NT2/D1 (cell line): ENCODE results near the gene ARID1A.

Source experiments
- DNase-seq: peaks from one replicate; pipeline ENCODE4 v3.0.0-alpha.2; 2011; ENCODE audit warnings: low read depth, low spot score
- H3K27me3 ChIP-seq: 2 replicates; pipeline ENCODE4 v1.6.0; 2011; ENCODE audit warnings: mild to moderate bottlenecking; ENCODE audit not compliant: insufficient read length, insufficient read depth
- H3K36me3 ChIP-seq: 2 replicates; pipeline ENCODE4 v1.6.1; 2011; ENCODE audit warnings: mild to moderate bottlenecking, low read length, mixed read lengths; ENCODE audit not compliant: insufficient read depth, insufficient read length
- H3K4me1 ChIP-seq: 2 replicates; pipeline ENCODE4 v1.5.1; 2011; ENCODE audit not compliant: insufficient read depth, insufficient read length
- H3K4me3 ChIP-seq: 2 replicates; pipeline ENCODE4 v1.5.1; 2011; ENCODE audit warnings: low read depth; ENCODE audit not compliant: insufficient read length
- H3K9ac ChIP-seq: 2 replicates; pipeline ENCODE4 v1.6.0; 2011; ENCODE audit warnings: low read depth; ENCODE audit not compliant: insufficient read length
- H3K9me3 ChIP-seq: 2 replicates; pipeline ENCODE4 v1.5.1; 2011; ENCODE audit warnings: mild to moderate bottlenecking, low read length; ENCODE audit not compliant: insufficient read depth
- SUZ12 ChIP-seq: IDR thresholded peaks from 2 replicates; pipeline ENCODE4 v1.6.1; 2011; ENCODE audit not compliant: insufficient read length, insufficient read depth; ENCODE audit errors: extremely low read depth
- YY1 ChIP-seq: IDR thresholded peaks from 2 replicates; pipeline ENCODE4 v1.6.1; 2011; ENCODE audit not compliant: insufficient read length, insufficient read depth
- ZNF274 ChIP-seq: IDR thresholded peaks from 2 replicates; pipeline ENCODE4 v1.6.1; 2011; ENCODE audit warnings: mild to moderate bottlenecking, low read depth, low read length

Gene ARID1A

DNA sequence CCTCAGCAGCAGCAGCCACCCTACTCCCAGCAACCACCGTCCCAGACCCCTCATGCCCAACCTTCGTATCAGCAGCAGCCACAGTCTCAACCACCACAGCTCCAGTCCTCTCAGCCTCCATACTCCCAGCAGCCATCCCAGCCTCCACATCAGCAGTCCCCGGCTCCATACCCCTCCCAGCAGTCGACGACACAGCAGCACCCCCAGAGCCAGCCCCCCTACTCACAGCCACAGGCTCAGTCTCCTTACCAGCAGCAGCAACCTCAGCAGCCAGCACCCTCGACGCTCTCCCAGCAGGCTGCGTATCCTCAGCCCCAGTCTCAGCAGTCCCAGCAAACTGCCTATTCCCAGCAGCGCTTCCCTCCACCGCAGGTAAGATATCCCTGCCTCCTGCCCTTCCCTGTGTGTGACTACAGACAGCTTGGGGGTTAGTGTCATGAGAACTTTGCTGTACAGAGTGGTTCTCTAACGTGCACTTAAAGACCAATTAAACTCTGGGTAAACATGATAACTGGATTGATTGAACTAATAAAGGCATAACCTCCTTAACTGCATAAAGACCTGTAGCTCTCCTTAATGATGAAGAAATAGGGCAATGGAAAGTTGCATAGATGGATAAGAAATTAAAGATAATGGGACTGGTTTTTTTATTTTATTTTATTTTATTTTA is 35.6 kb downstream of the ARID1A start:
- Histone ChIP-seq H3K4me3 (no peak overlapping the region), H3K9me3 (no peaks in the 10 kb centered on the region), H3K36me3 (peaks cover 77% of the 10 kb centered on the region), H3K4me1 (no peaks in the 10 kb centered on the region), H3K9ac (no peak overlapping the region), H3K27me3 (no peaks in the 10 kb centered on the region)
- no peak for DNase-seq
- no peak for TF ChIP-seq SUZ12
- TF ChIP-seq ZNF274 = no peak
- TF ChIP-seq YY1 = no peak

DNA sequence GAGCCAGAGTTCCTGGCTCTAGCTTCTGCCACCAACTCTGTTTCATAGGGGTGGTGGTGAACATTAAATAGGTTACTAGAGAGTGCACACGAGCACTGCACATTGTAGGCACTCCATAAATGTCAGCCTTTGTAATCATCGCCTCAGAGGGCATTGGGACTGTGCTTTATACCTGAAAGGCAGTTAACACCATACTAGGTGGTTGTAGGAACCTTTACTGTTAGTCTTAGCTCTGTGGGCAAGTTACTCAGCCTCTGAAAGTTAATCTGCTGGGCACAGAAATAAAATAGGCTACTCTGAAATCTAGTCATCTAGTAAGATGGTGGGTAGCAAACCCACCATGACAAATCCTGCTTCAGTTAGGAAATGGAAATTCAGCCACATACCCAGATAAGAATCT is 37.6 kb downstream of the ARID1A start:
- H3K9me3 ChIP-seq = no peaks in the 10 kb centered on the region
- H3K9ac ChIP-seq = no peak overlapping the region
- DNase-seq = no peak
- H3K36me3 ChIP-seq = peaks cover 88% of the 10 kb centered on the region
- H3K4me1 ChIP-seq = no peaks in the 10 kb centered on the region
- no peak overlapping the region for H3K4me3 ChIP-seq
- TF ChIP-seq ZNF274 (no peak), YY1 (no peak), SUZ12 (no peak)
- H3K27me3 ChIP-seq = no peaks in the 10 kb centered on the region

DNA sequence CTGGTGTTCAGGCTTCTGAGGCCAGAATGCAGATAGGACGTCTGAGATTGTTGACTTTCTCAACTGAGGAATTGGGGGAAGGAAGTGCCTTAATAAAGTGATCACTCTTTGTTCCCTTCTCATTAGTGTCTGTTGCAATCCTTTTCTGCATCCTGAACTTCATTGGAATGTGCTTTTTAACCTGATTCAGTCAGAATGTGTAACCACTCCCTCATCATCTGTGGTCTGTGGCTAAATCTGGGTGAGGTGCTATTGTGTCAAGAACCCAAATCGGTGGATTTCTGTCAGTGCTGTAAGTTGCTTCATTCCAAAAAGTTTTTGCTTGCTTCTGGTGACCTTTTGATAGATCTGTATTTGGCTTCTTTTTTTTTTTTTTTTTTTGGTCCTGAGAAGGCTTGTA is 38.2 kb downstream of the ARID1A start:
- Histone ChIP-seq H3K36me3 (peaks cover 83% of the 10 kb centered on the region), H3K4me3 (no peak overlapping the region), H3K4me1 (no peaks in the 10 kb centered on the region), H3K9me3 (no peaks in the 10 kb centered on the region), H3K27me3 (no peaks in the 10 kb centered on the region), H3K9ac (no peak overlapping the region)
- DNase-seq = no peak
- TF ChIP-seq ZNF274 (no peak), SUZ12 (no peak), YY1 (no peak)

DNA sequence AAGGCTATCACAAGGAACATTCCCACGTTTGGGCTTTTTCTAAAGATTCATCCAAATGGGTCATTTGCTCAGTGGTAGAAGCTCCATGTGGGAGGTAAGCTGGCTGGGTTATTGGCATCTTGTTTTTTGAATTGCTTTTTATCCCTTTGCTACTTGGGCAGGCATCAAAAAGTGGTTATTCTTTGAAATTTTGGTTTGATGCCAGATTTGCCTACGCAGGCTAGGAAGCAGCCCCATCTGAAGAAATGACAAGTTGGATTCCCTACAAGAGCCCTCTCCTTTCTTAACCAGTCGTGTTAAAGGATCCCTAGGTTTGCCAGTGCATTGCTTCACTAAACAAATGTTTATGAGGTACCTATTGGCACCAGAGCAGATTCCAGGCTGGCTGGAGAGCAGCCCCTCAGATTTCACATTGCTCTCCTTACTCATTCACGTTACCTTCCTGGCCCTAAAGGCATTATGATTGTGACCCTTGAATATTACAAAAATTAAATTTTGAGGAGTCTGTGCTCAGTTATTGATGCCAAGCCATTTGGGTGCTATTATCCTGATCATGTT is 38.8 kb downstream of the ARID1A start:
- TF ChIP-seq YY1 (no peak), ZNF274 (no peak)
- H3K9ac ChIP-seq = no peak overlapping the region
- DNase-seq = no peak
- H3K4me3 ChIP-seq = no peak overlapping the region
- H3K27me3 ChIP-seq = no peaks in the 10 kb centered on the region
- H3K9me3 ChIP-seq = no peaks in the 10 kb centered on the region
- peaks cover 83% of the 10 kb centered on the region for H3K36me3 ChIP-seq
- H3K4me1 ChIP-seq = no peaks in the 10 kb centered on the region

DNA sequence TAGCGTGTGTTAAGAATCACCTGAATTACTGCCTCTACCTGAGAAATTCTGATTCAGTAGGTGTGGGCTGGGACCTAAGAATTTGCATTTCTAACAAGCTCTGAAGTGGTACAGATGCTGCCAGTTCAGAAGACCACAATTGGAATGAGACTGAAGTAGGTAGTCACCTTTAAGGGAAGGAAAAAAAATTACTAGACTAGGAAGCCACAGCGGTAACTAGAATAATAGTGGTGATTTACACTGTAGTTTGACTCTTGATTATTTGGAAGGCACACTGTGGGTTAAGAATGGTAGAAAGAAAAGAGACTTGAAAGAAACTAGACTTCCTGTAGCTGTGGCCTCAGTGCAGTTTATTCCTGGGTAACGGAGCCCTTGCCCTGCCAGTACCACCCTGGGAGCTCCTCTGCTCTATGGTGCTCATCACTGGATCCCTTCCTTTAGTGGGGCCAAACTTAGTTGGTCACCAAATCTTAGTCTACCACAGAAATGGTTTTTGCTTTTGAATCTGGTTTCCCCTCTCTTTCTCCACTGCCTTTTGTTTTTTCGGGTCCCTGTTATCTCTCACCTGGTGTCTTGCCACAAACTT is 43.6 kb downstream of the ARID1A start:
- Histone ChIP-seq H3K4me1 (peaks cover 2% of the 10 kb centered on the region), H3K4me3 (no peak overlapping the region), H3K27me3 (no peaks in the 10 kb centered on the region), H3K9ac (no peak overlapping the region), H3K9me3 (no peaks in the 10 kb centered on the region), H3K36me3 (peaks cover 78% of the 10 kb centered on the region)
- no peak for DNase-seq
- TF ChIP-seq ZNF274 (no peak), SUZ12 (no peak), YY1 (no peak)

DNA sequence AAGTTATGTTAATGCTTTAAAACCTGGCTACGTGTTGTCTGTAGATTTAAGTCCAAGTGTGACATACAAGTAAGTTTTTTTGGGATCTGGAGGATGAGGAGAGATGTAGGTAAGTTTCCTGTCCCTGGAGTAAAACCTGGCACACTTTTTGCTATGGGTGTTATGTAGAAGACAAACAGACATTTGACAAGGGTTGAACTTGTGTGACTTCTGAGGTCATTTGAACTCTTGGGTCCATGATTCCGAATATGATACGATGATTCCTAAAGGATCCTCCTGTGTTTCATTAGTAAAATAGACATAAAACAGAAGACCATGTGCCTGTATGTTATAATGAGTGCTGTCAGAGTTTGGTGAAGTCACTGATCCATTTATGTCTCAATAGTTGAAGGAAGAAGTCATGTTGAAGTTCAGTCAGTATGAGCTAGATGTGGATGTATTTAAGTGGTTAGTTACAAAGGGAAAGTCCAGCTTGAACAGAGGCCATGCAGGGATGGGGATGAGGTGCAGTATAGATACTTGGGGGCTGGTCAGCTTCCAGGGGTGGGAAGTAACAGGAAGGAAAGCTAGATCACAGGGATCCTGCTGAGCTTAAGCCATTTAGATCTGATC is 44.3 kb downstream of the ARID1A start:
- no peak overlapping the region for H3K4me3 ChIP-seq
- H3K27me3 ChIP-seq = no peaks in the 10 kb centered on the region
- H3K36me3 ChIP-seq = peaks cover 78% of the 10 kb centered on the region
- peaks cover 3% of the 10 kb centered on the region for H3K4me1 ChIP-seq
- TF ChIP-seq YY1 = no peak
- TF ChIP-seq SUZ12 = no peak
- TF ChIP-seq ZNF274 = no peak
- no peak overlapping the region for H3K9ac ChIP-seq
- no peak for DNase-seq
- no peaks in the 10 kb centered on the region for H3K9me3 ChIP-seq

DNA sequence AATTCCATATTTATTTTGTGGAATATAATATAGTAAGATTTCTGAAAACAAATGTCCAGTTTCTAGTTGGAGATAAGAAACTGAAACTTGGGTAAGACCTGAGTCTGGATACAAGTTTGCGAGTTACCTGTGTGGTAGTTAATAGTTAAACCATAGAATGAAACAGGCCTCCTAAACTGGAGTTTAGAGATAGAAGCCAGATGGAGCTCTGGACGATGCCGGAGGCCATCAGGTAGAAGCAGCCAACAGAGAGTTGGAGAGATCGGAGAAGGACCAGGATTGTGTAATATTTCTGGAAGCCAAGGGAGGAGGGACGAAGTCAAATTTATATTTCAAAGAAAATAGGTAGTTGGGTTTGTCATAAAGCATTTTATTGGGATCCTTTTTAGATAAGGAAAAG is 45.1 kb downstream of the ARID1A start:
- no peaks in the 10 kb centered on the region for H3K27me3 ChIP-seq
- TF ChIP-seq ZNF274 (no peak), SUZ12 (no peak), YY1 (no peak)
- H3K4me1 ChIP-seq = peaks cover 3% of the 10 kb centered on the region
- no peak overlapping the region for H3K4me3 ChIP-seq
- no peak overlapping the region for H3K9ac ChIP-seq
- peaks cover 77% of the 10 kb centered on the region for H3K36me3 ChIP-seq
- DNase-seq = no peak
- H3K9me3 ChIP-seq = no peaks in the 10 kb centered on the region
